ENCODE results near the gene CLRN2. TPM values are rescaled to one million over a fixed set of nuclear protein-coding genes. Genes with fewer than 3 reads are reported as not detected.
"Not testable (repeated sequence)": the region's sequence is repeated elsewhere in the genome, so short reads cannot be mapped to it uniquely, and the experiment has no call there.

The CLRN2 gene
- total RNA-seq, 1 donor from 2014 or later = not detected

DNA sequence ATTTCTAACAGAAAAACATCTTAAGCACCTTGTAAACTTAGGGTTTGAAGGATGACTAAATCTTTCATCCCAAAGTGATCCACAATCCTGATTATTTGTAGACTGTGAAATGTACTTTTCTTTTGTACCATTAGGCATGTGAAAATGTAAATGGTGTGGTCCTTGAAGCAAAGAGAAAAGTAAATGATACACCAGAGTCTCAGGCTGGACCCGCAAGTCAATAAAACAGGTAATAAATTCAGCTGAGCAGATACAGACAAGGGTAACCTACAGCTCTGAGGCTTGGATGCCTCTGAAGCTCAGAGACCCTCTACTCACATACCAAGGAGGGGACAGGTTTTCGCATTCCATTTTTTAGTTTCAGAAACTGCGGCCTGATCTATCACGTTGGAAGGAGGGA is 59.2 kb downstream of the CLRN2 start:
- peaks cover 19% of the 10 kb centered on the region for H3K4me1 Mint-ChIP-seq (ENCODE audit: unreplicated experiment)
- TF ChIP-seq, protein P1, sequence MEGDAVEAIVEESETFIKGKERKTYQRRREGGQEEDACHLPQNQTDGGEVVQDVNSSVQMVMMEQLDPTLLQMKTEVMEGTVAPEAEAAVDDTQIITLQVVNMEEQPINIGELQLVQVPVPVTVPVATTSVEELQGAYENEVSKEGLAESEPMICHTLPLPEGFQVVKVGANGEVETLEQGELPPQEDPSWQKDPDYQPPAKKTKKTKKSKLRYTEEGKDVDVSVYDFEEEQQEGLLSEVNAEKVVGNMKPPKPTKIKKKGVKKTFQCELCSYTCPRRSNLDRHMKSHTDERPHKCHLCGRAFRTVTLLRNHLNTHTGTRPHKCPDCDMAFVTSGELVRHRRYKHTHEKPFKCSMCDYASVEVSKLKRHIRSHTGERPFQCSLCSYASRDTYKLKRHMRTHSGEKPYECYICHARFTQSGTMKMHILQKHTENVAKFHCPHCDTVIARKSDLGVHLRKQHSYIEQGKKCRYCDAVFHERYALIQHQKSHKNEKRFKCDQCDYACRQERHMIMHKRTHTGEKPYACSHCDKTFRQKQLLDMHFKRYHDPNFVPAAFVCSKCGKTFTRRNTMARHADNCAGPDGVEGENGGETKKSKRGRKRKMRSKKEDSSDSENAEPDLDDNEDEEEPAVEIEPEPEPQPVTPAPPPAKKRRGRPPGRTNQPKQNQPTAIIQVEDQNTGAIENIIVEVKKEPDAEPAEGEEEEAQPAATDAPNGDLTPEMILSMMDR (IDR thresholded peaks at IDR 0.05) = no peak
- no peak overlapping the region for H3K4me3 Mint-ChIP-seq (ENCODE audit: unreplicated experiment)
- DNase-seq (ENCODE audit: extremely low spot score, unreplicated experiment) = no peak
- no peaks in the 10 kb centered on the region for H3K9me3 Mint-ChIP-seq (ENCODE audit: unreplicated experiment)
- H3K27ac Mint-ChIP-seq (ENCODE audit: unreplicated experiment) = no peak overlapping the region
- no peaks in the 10 kb centered on the region for H3K36me3 Mint-ChIP-seq (ENCODE audit: unreplicated experiment)
- H3K27me3 Mint-ChIP-seq (ENCODE audit: unreplicated experiment) = peaks cover 2% of the 10 kb centered on the region

DNA sequence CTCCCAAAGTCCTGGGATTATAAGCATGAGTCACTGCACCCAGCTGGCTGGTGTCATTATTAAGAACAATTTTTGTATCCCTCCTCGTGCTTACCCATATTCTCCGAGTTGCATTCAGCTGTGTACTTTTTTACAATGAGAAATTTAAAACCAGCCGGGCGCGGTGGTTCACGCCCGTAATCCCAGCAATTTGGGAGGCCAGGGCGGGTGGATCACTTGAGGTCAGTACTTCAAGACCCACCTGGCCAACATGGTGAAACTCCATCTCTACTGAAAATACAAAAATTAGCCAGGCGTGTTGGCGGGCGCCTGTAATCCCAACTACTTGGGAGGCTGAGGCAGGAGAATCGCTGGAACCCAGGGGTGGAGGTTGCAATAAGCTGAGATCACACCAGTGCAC is 60.2 kb downstream of the CLRN2 start:
- H3K36me3 Mint-ChIP-seq (ENCODE audit: unreplicated experiment); H3K4me3 Mint-ChIP-seq (ENCODE audit: unreplicated experiment); H3K27ac Mint-ChIP-seq (ENCODE audit: unreplicated experiment); H3K27me3 Mint-ChIP-seq (ENCODE audit: unreplicated experiment); H3K9me3 Mint-ChIP-seq (ENCODE audit: unreplicated experiment); DNase-seq (ENCODE audit: extremely low spot score, unreplicated experiment): not testable (repeated sequence)
- H3K4me1 Mint-ChIP-seq (ENCODE audit: unreplicated experiment) = peaks cover 21% of the 10 kb centered on the region

Other genes with a start within 250 kb of the CLRN2 start
- 17.0 and 21.0 TPM in 2 replicates for gene QDPR, start 3.1 kb upstream of the CLRN2 start, total RNA-seq
- gene LAP3, start 62.0 kb downstream of the CLRN2 start, total RNA-seq = 44.0 and 44.1 TPM in 2 replicates
- gene MED28, start 99.5 kb downstream of the CLRN2 start, total RNA-seq = 45.8 and 46.2 TPM in 2 replicates

Data from osteocyte (in vitro differentiated cells).